SU-DHL-6 (cell line): ENCODE measurements around the gene TOX2.

Experiments used
- H2AFZ ChIP-seq: fragments of 200-600 bp; sonication (generic); 2 replicates; pipeline ENCODE4 v1.6.1; 2014; ENCODE audit warnings: low read depth, mild to moderate bottlenecking, moderate library complexity, mixed read lengths, antibody characterized with exemption, low read length; ENCODE audit not compliant: severe bottlenecking
- H3F3A ChIP-seq: fragments of 200-600 bp; shearing (Covaris generic); 2 replicates; pipeline ENCODE4 v1.6.0; 2016; ENCODE audit warnings: antibody characterized with exemption, mild to moderate bottlenecking; ENCODE audit not compliant: insufficient read depth
- H3K27ac ChIP-seq: fragments of 200-600 bp; sonication (generic); 2 replicates; pipeline ENCODE4 v1.5.1; 2016; ENCODE audit warnings: low read depth, mild to moderate bottlenecking, low read length, moderate library complexity, mixed read lengths
- H3K27me3 ChIP-seq: fragments of 200-600 bp; sonication (generic), shearing (Covaris generic); 2 replicates; pipeline ENCODE4 v1.6.0; 2014; ENCODE audit warnings: mild to moderate bottlenecking, low read length
- H3K36me3 ChIP-seq: fragments of 200-600 bp; sonication (generic); 2 replicates; pipeline ENCODE4 v1.6.1; 2014; ENCODE audit warnings: mild to moderate bottlenecking, low read length, mixed read lengths
- H3K4me2 ChIP-seq: fragments of 300-600, 200-600 bp; shearing (Covaris generic), sonication (generic); 2 replicates; pipeline ENCODE4 v1.6.0; 2014; ENCODE audit warnings: low read length, low read depth, mild to moderate bottlenecking; ENCODE audit not compliant: poor library complexity, severe bottlenecking
- H3K4me3 ChIP-seq: fragments of 200-600 bp; sonication (generic); 2 replicates; pipeline ENCODE4 v1.5.1; 2014; ENCODE audit warnings: antibody characterized with exemption, low read length, mild to moderate bottlenecking, mixed read lengths; ENCODE audit not compliant: insufficient read depth, poor library complexity, severe bottlenecking
- H3K79me2 ChIP-seq: fragments of 200-600 bp; sonication (generic); 2 replicates; pipeline ENCODE4 v1.6.1; 2014; ENCODE audit warnings: mild to moderate bottlenecking, low read length, moderate library complexity; ENCODE audit not compliant: insufficient read depth
- H3K9ac ChIP-seq: fragments of 200-600 bp; sonication (generic); 2 replicates; pipeline ENCODE4 v1.7.0; 2014; ENCODE audit warnings: mild to moderate bottlenecking, low read length
- H3K9me2 ChIP-seq: fragments of 200-600 bp; sonication (generic); replicated peaks from 2 replicates; pipeline ENCODE4 v1.6.1; 2014; ENCODE audit warnings: low read length; ENCODE audit not compliant: insufficient read depth
- H3K9me3 ChIP-seq: fragments of 200-600 bp; sonication (generic); 2 replicates; pipeline ENCODE4 v1.6.1; 2014; ENCODE audit warnings: low read length, mixed read lengths; ENCODE audit not compliant: insufficient read depth
- H4K20me1 ChIP-seq: fragments of 200-600 bp; sonication (generic); 2 replicates; pipeline ENCODE4 v1.6.1; 2014; ENCODE audit warnings: low read depth, mild to moderate bottlenecking, antibody characterized with exemption, low read length, moderate library complexity, mixed read lengths
- CTCF ChIP-seq: fragments of 200-600 bp; sonication (generic); IDR thresholded peaks from one replicate; pipeline ENCODE4 v1.5.1; 2017; ENCODE audit warnings: antibody characterized with exemption, mild to moderate bottlenecking, low read length, moderate library complexity; ENCODE audit not compliant: insufficient read depth, poor library complexity, severe bottlenecking
- EZH2phosphoT487 ChIP-seq: fragments of 200-600 bp; sonication (generic), shearing (Covaris generic); conservative IDR thresholded peaks from 2 replicates; pipeline ENCODE4 v1.6.1; 2018; ENCODE audit warnings: mild to moderate bottlenecking, antibody characterized with exemption, low read length, moderate library complexity, mixed read lengths

Gene TOX2

GRCh38 chr20:44016525-44016924 is 101.9 kb downstream of the TOX2 start:
- no peak for TF ChIP-seq CTCF
- no peak for TF ChIP-seq EZH2phosphoT487
- H3K9ac ChIP-seq: no peak overlapping the region
- no peaks in the 10 kb centered on the region for H3F3A ChIP-seq
- H3K36me3 ChIP-seq: no peaks in the 10 kb centered on the region
- H2AFZ ChIP-seq: no peak overlapping the region
- no peaks in the 10 kb centered on the region for H3K27me3 ChIP-seq
- no peaks in the 10 kb centered on the region for H3K9me3 ChIP-seq
- no peak overlapping the region for H3K4me3 ChIP-seq
- H3K4me2 ChIP-seq: no peak overlapping the region
- H3K79me2 ChIP-seq: no peaks in the 10 kb centered on the region
- no peaks in the 10 kb centered on the region for H4K20me1 ChIP-seq
- no peak overlapping the region for H3K27ac ChIP-seq
- no peaks in the 10 kb centered on the region for H3K9me2 ChIP-seq

- H3K36me3 ChIP-seq: no peaks in the 10 kb centered on the region
- H3K9me3 ChIP-seq: no peaks in the 10 kb centered on the region
- no peak overlapping the region for H3K4me2 ChIP-seq
Observed at GRCh38 chr20:44017211-44017610, 102.6 kb downstream of the TOX2 start.

GRCh38 chr20:44017905-44018258 is 103.2 kb downstream of the TOX2 start:
- Histone ChIP-seq H3K4me3 (no peak overlapping the region), H3K9me2 (no peaks in the 10 kb centered on the region), H3K27ac (no peak overlapping the region), H3K9me3 (no peaks in the 10 kb centered on the region), H3K27me3 (no peaks in the 10 kb centered on the region), H4K20me1 (no peaks in the 10 kb centered on the region), H3K4me2 (no peak overlapping the region), H3K9ac (no peak overlapping the region), H3K79me2 (no peaks in the 10 kb centered on the region), H2AFZ (no peak overlapping the region), H3F3A (no peaks in the 10 kb centered on the region), H3K36me3 (no peaks in the 10 kb centered on the region)
- TF ChIP-seq EZH2phosphoT487 (no peak), CTCF (no peak)

More at GRCh38 chr20:44017211-44017610, 102.6 kb downstream of the TOX2 start:
- Histone ChIP-seq H3K9ac (no peak overlapping the region), H3K27me3 (no peaks in the 10 kb centered on the region), H4K20me1 (no peaks in the 10 kb centered on the region), H2AFZ (no peak overlapping the region), H3K4me3 (no peak overlapping the region), H3K27ac (no peak overlapping the region), H3K9me2 (no peaks in the 10 kb centered on the region), H3K79me2 (no peaks in the 10 kb centered on the region), H3F3A (no peaks in the 10 kb centered on the region)
- TF ChIP-seq CTCF (no peak), EZH2phosphoT487 (no peak)
